Measurements from ENCODE around the gene SORCS1. TPM values are rescaled to one million over a fixed set of nuclear protein-coding genes. Genes with fewer than 3 reads are reported as not detected.
"Not testable (repeated sequence)": the region's sequence is repeated elsewhere in the genome, so short reads cannot be mapped to it uniquely, and the experiment has no call there.

The SORCS1 gene
- total and polyA plus RNA-seq, 12 donors, result 0.18 to 11.1 (median 1.1) TPM

DNA sequence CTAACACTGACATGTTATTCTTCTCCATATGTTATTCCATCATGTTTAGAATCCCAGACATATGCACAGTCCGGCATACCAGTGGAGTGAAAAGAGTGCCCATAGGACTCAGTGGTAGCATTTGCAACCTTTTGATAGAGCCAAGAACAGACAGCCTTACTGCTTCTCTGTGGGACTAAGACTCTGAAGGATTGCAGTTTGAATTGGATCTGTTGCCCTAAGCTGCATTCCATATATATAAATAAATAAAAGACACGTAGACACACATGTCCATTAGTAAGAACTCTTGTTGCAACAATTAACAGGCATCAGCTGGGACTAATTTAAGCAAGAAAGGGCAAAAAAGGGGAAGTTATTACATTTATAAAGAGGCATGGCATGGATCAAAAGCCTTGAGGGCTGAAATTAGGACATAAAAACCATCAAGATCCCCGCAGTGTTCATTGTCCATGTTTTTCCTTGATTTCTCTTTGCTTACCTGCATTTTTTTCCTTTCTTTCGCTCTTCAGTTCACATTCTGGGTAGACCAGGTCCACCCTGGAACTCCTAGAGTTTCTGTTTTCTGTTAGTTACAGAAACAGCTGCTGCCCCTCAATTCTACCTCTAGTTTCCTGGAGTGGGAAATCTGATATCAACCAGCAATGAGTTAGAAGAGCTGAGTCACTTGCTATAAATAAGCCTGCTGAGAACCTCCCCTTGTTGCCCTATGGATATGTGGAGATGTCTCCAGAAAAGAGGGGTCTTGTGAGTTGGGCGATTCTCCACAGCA, 132.4 kb downstream of the SORCS1 start:
- Histone ChIP-seq H3K36me3 (replicated peaks in 1 of 2) (no peaks in the 10 kb centered on the region), H3K27ac (no peak overlapping the region), H3K27me3 (no peaks in the 10 kb centered on the region), H3K9me3 (replicated peaks in 1 of 3) (no peaks in the 10 kb centered on the region), H3K4me3 (no peak overlapping the region), H3K4me1 (replicated peaks in 1 of 2) (no peaks in the 10 kb centered on the region)
- TF ChIP-seq POLR2A (IDR thresholded peaks at IDR 0.05), result no peak
- TF ChIP-seq, protein P1, sequence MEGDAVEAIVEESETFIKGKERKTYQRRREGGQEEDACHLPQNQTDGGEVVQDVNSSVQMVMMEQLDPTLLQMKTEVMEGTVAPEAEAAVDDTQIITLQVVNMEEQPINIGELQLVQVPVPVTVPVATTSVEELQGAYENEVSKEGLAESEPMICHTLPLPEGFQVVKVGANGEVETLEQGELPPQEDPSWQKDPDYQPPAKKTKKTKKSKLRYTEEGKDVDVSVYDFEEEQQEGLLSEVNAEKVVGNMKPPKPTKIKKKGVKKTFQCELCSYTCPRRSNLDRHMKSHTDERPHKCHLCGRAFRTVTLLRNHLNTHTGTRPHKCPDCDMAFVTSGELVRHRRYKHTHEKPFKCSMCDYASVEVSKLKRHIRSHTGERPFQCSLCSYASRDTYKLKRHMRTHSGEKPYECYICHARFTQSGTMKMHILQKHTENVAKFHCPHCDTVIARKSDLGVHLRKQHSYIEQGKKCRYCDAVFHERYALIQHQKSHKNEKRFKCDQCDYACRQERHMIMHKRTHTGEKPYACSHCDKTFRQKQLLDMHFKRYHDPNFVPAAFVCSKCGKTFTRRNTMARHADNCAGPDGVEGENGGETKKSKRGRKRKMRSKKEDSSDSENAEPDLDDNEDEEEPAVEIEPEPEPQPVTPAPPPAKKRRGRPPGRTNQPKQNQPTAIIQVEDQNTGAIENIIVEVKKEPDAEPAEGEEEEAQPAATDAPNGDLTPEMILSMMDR (IDR thresholded peaks at IDR 0.05), result no peak
- 56 to 58% (median 57%) methylated on average over 5 of the region's 5 CpGs for WGBS, 4 donors
- DNase-seq, result no peak
- intact Hi-C loops (cut with DNase I), result no loop called here

DNA sequence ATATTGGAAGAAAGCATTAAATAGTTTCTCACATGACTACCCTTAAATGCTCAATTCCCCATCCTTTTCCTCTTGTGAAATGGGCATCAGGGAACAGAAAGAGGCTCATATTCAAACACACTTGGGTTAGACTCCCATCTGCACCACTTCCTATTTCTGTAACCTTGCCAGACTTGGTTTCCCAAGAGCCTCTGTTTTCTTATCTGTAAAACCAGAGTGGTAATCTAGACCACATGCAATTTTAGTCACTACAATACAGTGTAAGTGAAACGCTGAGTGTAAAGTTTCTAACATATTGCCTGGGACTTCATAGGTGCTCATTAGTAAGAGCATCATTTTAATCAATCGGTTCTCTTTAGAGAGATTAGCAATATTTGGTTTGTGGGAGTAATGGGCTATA, 136.3 kb downstream of the SORCS1 start:
- no peak for TF ChIP-seq POLR2A (IDR thresholded peaks at IDR 0.05)
- TF ChIP-seq, protein P1 (IDR thresholded peaks at IDR 0.05), result no peak
- no peak overlapping the region for H3K4me3 ChIP-seq
- no peak overlapping the region for H3K27ac ChIP-seq
- no peak for DNase-seq
- no peaks in the 10 kb centered on the region for H3K4me1 ChIP-seq (replicated peaks in 1 of 2)
- WGBS, 4 donors, result 68 to 74% (median 72%) methylated on average over 2 of the region's 2 CpGs
- no peaks in the 10 kb centered on the region for H3K27me3 ChIP-seq
- H3K9me3 ChIP-seq (replicated peaks in 1 of 3), result no peaks in the 10 kb centered on the region
- H3K36me3 ChIP-seq (replicated peaks in 1 of 2), result no peaks in the 10 kb centered on the region
- intact Hi-C loops (cut with DNase I), result no loop called here

DNA sequence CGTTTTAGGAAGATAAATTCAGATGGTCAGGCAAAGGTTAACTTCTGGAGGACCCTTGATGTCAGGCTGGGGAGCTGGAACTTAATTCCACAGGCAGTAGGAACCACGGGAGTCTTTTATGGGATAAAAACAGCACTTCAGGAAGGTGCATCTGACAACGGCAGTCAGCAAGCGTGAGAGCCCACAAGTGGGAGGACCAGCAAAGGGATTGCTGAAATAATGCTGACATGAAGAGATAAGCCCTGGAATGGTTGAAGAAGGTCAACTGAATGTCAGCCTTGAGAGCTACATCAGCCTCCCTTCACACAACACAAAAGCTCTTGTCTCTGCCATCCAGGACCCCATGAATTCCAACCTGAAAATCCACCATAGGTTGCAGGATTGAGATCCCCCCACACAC, 138.8 kb downstream of the SORCS1 start:
- TF ChIP-seq, protein P1 (IDR thresholded peaks at IDR 0.05), result no peak
- TF ChIP-seq POLR2A (IDR thresholded peaks at IDR 0.05), result no peak
- intact Hi-C loops (cut with DNase I), result no loop called here
- Histone ChIP-seq H3K4me1 (replicated peaks in 1 of 2) (no peaks in the 10 kb centered on the region), H3K4me3 (no peak overlapping the region), H3K27me3 (no peaks in the 10 kb centered on the region), H3K36me3 (replicated peaks in 1 of 2) (no peaks in the 10 kb centered on the region), H3K27ac (no peak overlapping the region), H3K9me3 (replicated peaks in 1 of 3) (no peaks in the 10 kb centered on the region)
- WGBS, 4 donors, result 22 to 30% (median 29%) methylated on average over 4 of the region's 4 CpGs
- no peak for DNase-seq

DNA sequence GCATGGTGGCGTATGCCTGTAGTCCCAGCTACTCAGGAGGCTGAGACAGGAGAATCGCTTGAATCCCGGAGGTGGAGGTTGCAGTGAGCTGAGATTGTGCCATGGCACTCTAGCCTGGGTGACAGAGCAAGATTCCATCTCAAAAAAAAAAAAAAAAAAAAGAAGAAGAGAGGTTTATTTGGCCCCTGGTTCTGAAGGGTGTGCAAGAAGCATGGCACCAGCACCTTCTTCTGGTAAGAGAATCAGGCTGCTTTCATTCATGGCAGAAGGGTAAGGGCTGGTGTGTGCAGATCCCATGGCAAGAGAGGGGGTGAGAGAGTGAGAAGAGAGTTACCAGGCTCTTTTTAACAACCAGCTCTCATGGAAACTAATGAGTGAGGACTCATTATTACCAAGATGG, 140.5 kb downstream of the SORCS1 start:
- intact Hi-C loops (cut with DNase I); H3K36me3 ChIP-seq (replicated peaks in 1 of 2); H3K4me3 ChIP-seq; DNase-seq; H3K27ac ChIP-seq; H3K9me3 ChIP-seq (replicated peaks in 1 of 3); H3K27me3 ChIP-seq; H3K4me1 ChIP-seq (replicated peaks in 1 of 2): not testable (repeated sequence)
- WGBS, 4 donors, result 88 to 98% (median 95%) methylated on average over 3 of the region's 3 CpGs
